ENCODE data around the gene CNN1.

DNA sequence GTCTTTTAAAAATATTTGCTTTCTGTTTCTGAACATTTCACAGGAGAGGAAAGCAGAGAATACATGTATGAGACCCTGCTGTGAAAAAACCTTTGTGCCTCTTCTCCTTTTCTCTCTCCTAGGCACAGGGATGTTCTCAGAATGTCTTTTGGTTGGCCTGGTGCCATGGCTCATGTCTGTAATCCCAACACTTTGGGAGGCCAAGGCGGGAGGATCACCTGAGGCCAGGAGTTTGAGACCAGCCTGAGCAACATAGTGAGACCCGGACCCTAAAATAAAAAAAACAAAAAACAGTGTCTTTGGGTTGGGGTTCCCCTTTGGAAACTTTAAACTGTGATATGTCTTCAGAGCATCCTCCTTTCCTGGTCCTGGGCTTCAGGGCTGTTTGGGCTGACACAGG lies 60.1 kb downstream of the CNN1 start:
- TF ChIP-seq, protein P1, sequence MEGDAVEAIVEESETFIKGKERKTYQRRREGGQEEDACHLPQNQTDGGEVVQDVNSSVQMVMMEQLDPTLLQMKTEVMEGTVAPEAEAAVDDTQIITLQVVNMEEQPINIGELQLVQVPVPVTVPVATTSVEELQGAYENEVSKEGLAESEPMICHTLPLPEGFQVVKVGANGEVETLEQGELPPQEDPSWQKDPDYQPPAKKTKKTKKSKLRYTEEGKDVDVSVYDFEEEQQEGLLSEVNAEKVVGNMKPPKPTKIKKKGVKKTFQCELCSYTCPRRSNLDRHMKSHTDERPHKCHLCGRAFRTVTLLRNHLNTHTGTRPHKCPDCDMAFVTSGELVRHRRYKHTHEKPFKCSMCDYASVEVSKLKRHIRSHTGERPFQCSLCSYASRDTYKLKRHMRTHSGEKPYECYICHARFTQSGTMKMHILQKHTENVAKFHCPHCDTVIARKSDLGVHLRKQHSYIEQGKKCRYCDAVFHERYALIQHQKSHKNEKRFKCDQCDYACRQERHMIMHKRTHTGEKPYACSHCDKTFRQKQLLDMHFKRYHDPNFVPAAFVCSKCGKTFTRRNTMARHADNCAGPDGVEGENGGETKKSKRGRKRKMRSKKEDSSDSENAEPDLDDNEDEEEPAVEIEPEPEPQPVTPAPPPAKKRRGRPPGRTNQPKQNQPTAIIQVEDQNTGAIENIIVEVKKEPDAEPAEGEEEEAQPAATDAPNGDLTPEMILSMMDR (IDR thresholded peaks at IDR 0.05; ENCODE audit: poor library complexity), result no peak
- no peak for TF ChIP-seq EZH2 (IDR thresholded peaks at IDR 0.05; ENCODE audit: borderline replicate concordance)
